HG03575 (cell line): ENCODE measurements around the gene S100PBP.

Source experiments
- ATAC-seq: cut with Tn5 transposase; IDR thresholded peaks from one replicate; pipeline ENCODE4 v1.9.1; 2021; ENCODE audit not compliant: unreplicated experiment, insufficient number of reproducible peaks, low FRiP score; ENCODE audit errors: extremely low read depth

S100PBP gene

DNA sequence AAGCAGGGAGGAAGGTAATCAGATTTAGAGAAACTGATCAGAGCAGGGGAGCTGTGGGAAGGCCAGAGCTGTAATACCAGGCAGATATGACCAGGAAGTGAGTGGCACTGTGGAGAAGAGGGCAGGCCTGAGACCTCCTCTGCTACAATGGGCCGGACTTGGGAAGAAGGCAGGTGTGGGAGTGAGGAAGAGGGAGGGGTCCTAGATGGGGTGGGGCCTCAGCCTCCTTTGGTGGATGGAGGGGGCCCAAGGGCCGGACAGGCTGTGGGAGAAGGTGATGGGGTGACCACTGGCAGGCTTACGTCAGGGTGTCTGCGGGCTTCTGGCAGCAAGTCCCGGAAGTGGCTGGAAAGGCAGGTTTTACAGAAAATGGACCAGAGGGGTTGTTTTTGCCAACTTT, 63.8 kb downstream of the S100PBP start:
- ATAC-seq, result no peak

- no peak for ATAC-seq
Observed at GRCh38 chr1:32881871-32882850, 64.7 kb downstream of the S100PBP start.

DNA sequence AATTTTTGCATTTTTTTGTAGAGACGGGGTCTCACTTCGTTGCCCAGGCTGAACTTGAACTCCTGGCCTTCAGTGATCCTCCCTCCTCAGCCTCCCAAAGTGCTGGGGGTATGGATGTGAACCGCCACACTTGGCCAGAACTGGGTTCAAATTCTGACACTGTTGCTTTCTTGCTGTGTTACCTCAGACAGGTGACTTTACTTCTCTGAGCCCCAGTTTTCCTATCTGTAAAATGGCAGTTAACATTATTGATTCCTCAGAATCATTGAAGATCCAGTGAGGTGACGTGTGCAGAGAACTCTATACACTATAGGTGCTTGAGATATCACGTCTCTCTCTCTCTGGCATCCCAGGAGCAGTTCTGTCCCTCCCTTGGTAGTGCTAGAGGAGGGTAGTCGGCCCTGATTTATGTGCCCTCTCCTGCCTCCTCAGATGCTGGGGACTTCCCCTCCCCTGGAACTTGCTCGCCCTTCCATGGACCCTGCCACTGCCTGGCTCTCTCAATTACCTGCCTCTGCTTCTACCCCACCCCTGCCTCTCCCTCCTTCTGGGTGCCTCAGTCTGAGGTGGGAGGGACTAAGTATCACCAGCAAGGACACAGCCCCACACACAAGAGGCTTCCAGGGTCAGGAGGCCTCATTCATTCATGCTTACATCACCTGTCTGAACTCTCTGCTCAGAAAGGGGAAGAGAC, 66.0 kb downstream of the S100PBP start:
- no peak for ATAC-seq

- ATAC-seq, result no peak
Observed at GRCh38 chr1:32884032-32884372, 66.5 kb downstream of the S100PBP start.

GRCh38 chr1:32884726-32885125, 67.3 kb downstream of the S100PBP start:
- no peak for ATAC-seq

DNA sequence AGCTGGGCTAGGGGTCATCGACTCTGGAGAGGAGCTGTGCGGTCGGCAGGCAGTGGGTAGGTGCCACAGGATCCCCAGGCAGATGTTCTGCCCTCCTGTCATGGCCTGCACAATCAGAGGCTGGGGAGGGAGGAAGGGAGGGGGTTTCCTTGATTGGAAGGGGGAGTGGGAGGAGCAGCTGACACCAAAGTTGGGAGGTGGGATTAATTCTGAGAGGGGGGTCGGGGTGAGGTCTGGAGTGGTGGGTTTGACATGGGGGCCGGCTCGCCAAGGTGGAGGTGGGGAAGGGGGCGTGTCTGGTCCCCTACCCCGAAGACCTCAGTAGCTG, 68.2 kb downstream of the S100PBP start:
- no peak for ATAC-seq

GRCh38 chr1:32886004-32886827, 68.8 kb downstream of the S100PBP start, which contains the start of gene HPCA:
TSS of gene HPCA (plus strand) at chr1:32886491. CDS start at chr1:32888899, 2,408 bp downstream.
- ATAC-seq, result no peak

GRCh38 chr1:32886828-32887414, 69.5 kb downstream of the S100PBP start:
- no peak for ATAC-seq

DNA sequence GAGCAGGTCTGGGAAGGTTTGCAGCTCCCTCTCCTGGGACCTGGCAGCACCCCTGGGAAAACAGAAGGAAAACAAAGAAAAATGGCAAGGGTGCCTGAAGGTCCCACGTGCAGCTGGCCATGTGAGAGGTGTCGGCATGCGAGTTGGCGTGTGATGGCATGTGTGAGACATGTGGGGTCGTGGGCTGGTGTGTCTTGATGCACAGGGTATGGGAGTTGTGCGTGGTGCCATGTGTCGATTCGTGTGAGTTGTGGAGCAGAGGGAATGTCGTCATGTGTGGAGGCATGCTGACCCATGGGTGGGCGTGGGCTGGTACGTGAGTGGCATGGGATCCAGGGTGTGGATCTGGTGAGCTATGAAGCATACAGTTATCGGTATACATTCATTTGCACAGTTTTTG, 70.2 kb downstream of the S100PBP start:
- no peak for ATAC-seq

- ATAC-seq, result no peak
Observed at GRCh38 chr1:32888134-32888533, 70.7 kb downstream of the S100PBP start.

- no peak for ATAC-seq
Observed at GRCh38 chr1:32888677-32889420, 71.4 kb downstream of the S100PBP start.

GRCh38 chr1:32889731-32890278, 72.4 kb downstream of the S100PBP start:
- ATAC-seq, result no peak

DNA sequence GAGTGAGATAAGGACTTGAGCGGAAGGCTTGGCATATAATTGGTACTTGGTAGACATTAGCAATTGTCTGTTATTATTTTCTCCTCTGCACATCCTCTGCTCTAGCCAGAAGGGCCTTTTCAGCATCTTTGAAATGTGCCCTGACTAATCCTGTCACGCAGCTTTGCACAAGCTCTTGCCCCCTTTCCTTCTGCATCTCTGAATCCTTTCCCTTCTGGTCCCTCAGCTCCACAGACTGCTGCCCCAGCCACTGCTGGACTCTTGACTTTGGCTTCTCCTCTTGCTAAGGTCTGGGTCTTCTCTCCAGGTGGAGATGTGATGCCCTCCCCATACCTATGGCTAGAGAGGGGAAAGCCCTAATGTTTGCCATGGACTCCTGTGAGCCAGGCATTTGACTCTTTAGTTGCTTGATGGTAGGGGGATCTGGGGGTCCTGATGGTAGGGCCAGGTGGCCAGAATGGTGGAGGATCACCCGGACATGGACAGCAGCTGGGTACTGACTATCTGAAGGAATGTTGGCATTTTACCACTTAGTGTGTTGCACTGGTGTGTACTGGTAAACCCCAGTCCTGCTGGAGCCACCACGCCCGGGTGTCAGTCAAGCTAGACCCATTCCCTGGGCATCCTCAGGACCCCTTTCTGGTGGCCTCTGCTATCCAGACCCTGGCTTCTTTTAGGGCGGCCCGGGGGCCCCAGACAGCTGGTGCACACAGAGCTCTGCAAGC, 73.2 kb downstream of the S100PBP start:
- no peak for ATAC-seq

- no peak for ATAC-seq
Observed at GRCh38 chr1:32891241-32891570, 73.8 kb downstream of the S100PBP start.

- no peak for ATAC-seq
Observed at GRCh38 chr1:32891630-32892029, 74.2 kb downstream of the S100PBP start.

- ATAC-seq, result no peak
Observed at GRCh38 chr1:32892368-32893197, 75.1 kb downstream of the S100PBP start.
